NCI-H2107 treated with DMSO at 0.1 percent for 48 hours (cell line): ENCODE data around the gene MSH5.

Experiments used
- DNase-seq: peaks from one replicate; lab custom pipeline; 2025; ENCODE audit not compliant: unreplicated experiment; lab: John Stamatoyannopoulos, UW

Gene MSH5

GRCh38 chr6:31712296-31712695 lies 27.5 kb upstream of the MSH5 start:
- DNase-seq, result no peak

GRCh38 chr6:31713465-31713864 lies 26.3 kb upstream of the MSH5 start:
- no peak for DNase-seq

GRCh38 chr6:31713991-31714684 lies 25.7 kb upstream of the MSH5 start:
- no peak for DNase-seq

GRCh38 chr6:31715022-31715958 lies 24.5 kb upstream of the MSH5 start, which contains the start of gene LY6G6D:
Gene LY6G6D, plus strand, starts transcription at chr6:31715348. Its CDS starts 8 bp downstream, at chr6:31715356.
- no peak for DNase-seq

GRCh38 chr6:31717499-31718222 lies 22.1 kb upstream of the MSH5 start:
- no peak for DNase-seq

GRCh38 chr6:31718265-31718664 lies 21.5 kb upstream of the MSH5 start:
- DNase-seq, result no peak

GRCh38 chr6:31719001-31719400 lies 20.8 kb upstream of the MSH5 start:
- no peak for DNase-seq

- no peak for DNase-seq
Measured at GRCh38 chr6:31720196-31720770, 19.5 kb upstream of the MSH5 start.

- DNase-seq, result no peak
Measured at GRCh38 chr6:31721351-31722020, 18.3 kb upstream of the MSH5 start, which contains the start of gene LY6G6C. Gene LY6G6C, minus strand, starts transcription at chr6:31721746. Its CDS starts 67 bp downstream, at chr6:31721679.

GRCh38 chr6:31722173-31722572 lies 17.6 kb upstream of the MSH5 start:
- no peak for DNase-seq

- DNase-seq, result no peak
Measured at GRCh38 chr6:31723245-31723979, 16.4 kb upstream of the MSH5 start, which contains the start of gene MPIG6B. Gene MPIG6B, plus strand, starts transcription at chr6:31723373. Its CDS starts 11 bp downstream, at chr6:31723384.

GRCh38 chr6:31723980-31724691 lies 15.7 kb upstream of the MSH5 start:
- no peak for DNase-seq

GRCh38 chr6:31725502-31726350 lies 14.1 kb upstream of the MSH5 start:
- no peak for DNase-seq

- DNase-seq, result no peak
Measured at GRCh38 chr6:31727034-31727716, 12.6 kb upstream of the MSH5 start.

- no peak for DNase-seq
Measured at GRCh38 chr6:31727717-31728671, 11.8 kb upstream of the MSH5 start.

- no peak for DNase-seq
Measured at GRCh38 chr6:31728767-31729514, 10.9 kb upstream of the MSH5 start, which contains the start of gene DDAH2. Gene DDAH2, minus strand, starts transcription at chr6:31729299. Its CDS starts 138 bp downstream, at chr6:31729161.
